Stimulated activated CD8-positive, alpha-beta memory T cell treated with anti-CD3 and anti-CD28 coated beads, Interleukin-15, amount 100 ng/mL, for 24 hours (primary cell): ENCODE measurements around the gene MRPL16.

Source experiments
- DNase-seq: peaks from one replicate; pipeline ENCODE4 v3.0.0-alpha.2; 2020; ENCODE audit warnings: low read depth

MRPL16 gene

GRCh38 chr11:59770869-59771268 is 39.7 kb downstream of the MRPL16 start:
- DNase-seq, result no peak

GRCh38 chr11:59770319-59770718 is 40.3 kb downstream of the MRPL16 start:
- no peak for DNase-seq

GRCh38 chr11:59769828-59770227 is 40.8 kb downstream of the MRPL16 start:
- DNase-seq, result no peak

GRCh38 chr11:59769111-59769510 is 41.5 kb downstream of the MRPL16 start:
- no peak for DNase-seq

GRCh38 chr11:59767225-59767611 is 43.4 kb downstream of the MRPL16 start:
- DNase-seq, result no peak

- DNase-seq, result no peak
Observed at GRCh38 chr11:59766542-59767224, 43.9 kb downstream of the MRPL16 start.

- DNase-seq, result no peak
Observed at GRCh38 chr11:59765068-59765735, 45.4 kb downstream of the MRPL16 start.

- DNase-seq, result no peak
Observed at GRCh38 chr11:59761993-59762392, 48.6 kb downstream of the MRPL16 start.

- DNase-seq, result no peak
Observed at GRCh38 chr11:59760771-59761170, 49.8 kb downstream of the MRPL16 start.

- DNase-seq, result no peak
Observed at GRCh38 chr11:59759900-59760299, 50.7 kb downstream of the MRPL16 start.

- DNase-seq, result no peak
Observed at GRCh38 chr11:59758401-59759037, 52.1 kb downstream of the MRPL16 start.

GRCh38 chr11:59756845-59757244 is 53.7 kb downstream of the MRPL16 start:
- no peak for DNase-seq

- DNase-seq, result no peak
Observed at GRCh38 chr11:59756558-59756840, 54.1 kb downstream of the MRPL16 start.
